ENCODE data around the gene GRPEL1. TPM values are rescaled to one million over a fixed set of nuclear protein-coding genes. Genes with fewer than 3 reads are reported as not detected.

The GRPEL1 gene
- total RNA-seq, 1 experiment from 2014 or later: 47.3 TPM

GRCh38 chr4:7045961-7046921, 21.6 kb downstream of the GRPEL1 start:
- H3K4me3 ChIP-seq (ENCODE audit: low read depth, low read length): no peak overlapping the region
- CTCF ChIA-PET: no interaction called here
- Mint-ChIP-seq H3K4me1 (ENCODE audit: low read depth, unreplicated experiment) (peaks cover 23% of the 10 kb centered on the region), H3K36me3 (ENCODE audit: insufficient read depth, unreplicated experiment) (peaks cover 16% of the 10 kb centered on the region), H3K9me3 (ENCODE audit: unreplicated experiment) (no peaks in the 10 kb centered on the region), H3K27me3 (ENCODE audit: insufficient read depth, unreplicated experiment) (no peaks in the 10 kb centered on the region), H3K4me3 (ENCODE audit: unreplicated experiment) (no peak overlapping the region), H3K27ac (ENCODE audit: unreplicated experiment) (no peak overlapping the region)
- H3K27me3 ChIP-seq (replicated peaks; ENCODE audit: control insufficient read depth, insufficient read depth, low read length): no peaks in the 10 kb centered on the region
- no peak for DNase-seq
- TF ChIP-seq CTCF (IDR thresholded peaks at IDR 0.05; ENCODE audit: insufficient read depth in 1 of 2, low read depth in 1 of 2, low read length in 1 of 2, severe bottlenecking in 1 of 2, unreplicated experiment in 1 of 2): no peak
- peaks cover 4% of the 10 kb centered on the region; the same call in 1 of the 2 replicates for H3K4me1 ChIP-seq
- intact Hi-C loops (cut with micrococcal nuclease; ENCODE audit: unreplicated experiment): no loop called here
- POLR2A ChIA-PET: interaction anchor here (0.6 kb wide), 1 partner anchor 10 kb away, joined by 4 read pairs; no protein-coding TSS in a partner anchor
- no TSS peak for BruUV-seq (replicated peaks)
- H3K9me3 ChIP-seq: no peaks in the 10 kb centered on the region
- H3K36me3 ChIP-seq (ENCODE audit: control insufficient read depth, insufficient read depth, low read length): no peaks in the 10 kb centered on the region; the same call in 1 of the 2 replicates

- no peak for DNase-seq
- ChIA-PET POLR2A (no interaction called here), CTCF (interaction anchor here (0.6 kb wide), 2 partner anchors 14 to 23 kb away, joined by 3 to 4 read pairs; partner anchors contain the start of gene GRPEL1)
- no peak overlapping the region for H3K4me3 ChIP-seq (ENCODE audit: low read depth, low read length)
- H3K27me3 ChIP-seq (replicated peaks; ENCODE audit: control insufficient read depth, insufficient read depth, low read length): no peaks in the 10 kb centered on the region
- Mint-ChIP-seq H3K27me3 (ENCODE audit: insufficient read depth, unreplicated experiment) (no peaks in the 10 kb centered on the region), H3K4me1 (ENCODE audit: low read depth, unreplicated experiment) (peaks cover 23% of the 10 kb centered on the region), H3K27ac (ENCODE audit: unreplicated experiment) (no peak overlapping the region), H3K9me3 (ENCODE audit: unreplicated experiment) (no peaks in the 10 kb centered on the region), H3K36me3 (ENCODE audit: insufficient read depth, unreplicated experiment) (peaks cover 16% of the 10 kb centered on the region), H3K4me3 (ENCODE audit: unreplicated experiment) (peak overlapping the region; percentile 79)
- no peak for TF ChIP-seq CTCF (IDR thresholded peaks at IDR 0.05; ENCODE audit: insufficient read depth in 1 of 2, low read depth in 1 of 2, low read length in 1 of 2, severe bottlenecking in 1 of 2, unreplicated experiment in 1 of 2)
- BruUV-seq (replicated peaks): no TSS peak
- no peaks in the 10 kb centered on the region; the same call in 1 of the 2 replicates for H3K36me3 ChIP-seq (ENCODE audit: control insufficient read depth, insufficient read depth, low read length)
- intact Hi-C loops (cut with micrococcal nuclease; ENCODE audit: unreplicated experiment): no loop called here
- no peaks in the 10 kb centered on the region for H3K9me3 ChIP-seq
- H3K4me1 ChIP-seq: peaks cover 4% of the 10 kb centered on the region; the same call in 1 of the 2 replicates
These were observed 22.3 kb downstream of the GRPEL1 start for GRCh38 chr4:7045553-7045952.

GRCh38 chr4:7044137-7044930, 23.5 kb downstream of the GRPEL1 start:
- Mint-ChIP-seq H3K36me3 (ENCODE audit: insufficient read depth, unreplicated experiment) (peaks cover 16% of the 10 kb centered on the region), H3K27ac (ENCODE audit: unreplicated experiment) (peak overlapping the region; percentile 30), H3K4me3 (ENCODE audit: unreplicated experiment) (peak overlapping the region; percentile 79), H3K4me1 (ENCODE audit: low read depth, unreplicated experiment) (peaks cover 23% of the 10 kb centered on the region), H3K9me3 (ENCODE audit: unreplicated experiment) (no peaks in the 10 kb centered on the region), H3K27me3 (ENCODE audit: insufficient read depth, unreplicated experiment) (no peaks in the 10 kb centered on the region)
- Histone ChIP-seq H3K27me3 (replicated peaks; ENCODE audit: control insufficient read depth, insufficient read depth, low read length) (no peaks in the 10 kb centered on the region), H3K4me1 (peaks cover 4% of the 10 kb centered on the region; the same call in 1 of the 2 replicates), H3K4me3 (ENCODE audit: low read depth, low read length) (peak overlapping the region; percentile 98), H3K9me3 (no peaks in the 10 kb centered on the region), H3K36me3 (ENCODE audit: control insufficient read depth, insufficient read depth, low read length) (no peaks in the 10 kb centered on the region; the same call in 1 of the 2 replicates)
- TF ChIP-seq CTCF (IDR thresholded peaks at IDR 0.05; ENCODE audit: insufficient read depth in 1 of 2, low read depth in 1 of 2, low read length in 1 of 2, severe bottlenecking in 1 of 2, unreplicated experiment in 1 of 2): no peak
- intact Hi-C loops (cut with micrococcal nuclease; ENCODE audit: unreplicated experiment): loop anchor here (1.0 kb wide), 1 partner anchor 24 kb away; the partner anchor contains the start of gene GRPEL1
- DNase-seq: no peak
- ChIA-PET POLR2A (interaction anchor here (2.0 to 2.9 kb wide), 2 partner anchors 9 to 23 kb away, joined by 8 to 27 read pairs; partner anchors contain the start of gene GRPEL1), CTCF (interaction anchor here (1.8 to 2.9 kb wide), 2 partner anchors 23 to 27 kb away, joined by 24 to 30 read pairs; partner anchors contain the start of gene GRPEL1)
- no TSS peak for BruUV-seq (replicated peaks)

Measured in Caco-2 (cell line).